GM19193 (cell line): ENCODE measurements around the gene ZNF892.

Source experiments
- POLR2A ChIP-seq: IDR thresholded peaks from 4 replicates; pipeline ENCODE4 v1.6.1; 2011; ENCODE audit not compliant: insufficient read depth, insufficient read length; ENCODE audit errors: extremely low read depth

The ZNF892 gene

GRCh38 chr2:95204396-95204795 lies 2.9 kb upstream of the ZNF892 start:
- TF ChIP-seq POLR2A, result no peak

DNA sequence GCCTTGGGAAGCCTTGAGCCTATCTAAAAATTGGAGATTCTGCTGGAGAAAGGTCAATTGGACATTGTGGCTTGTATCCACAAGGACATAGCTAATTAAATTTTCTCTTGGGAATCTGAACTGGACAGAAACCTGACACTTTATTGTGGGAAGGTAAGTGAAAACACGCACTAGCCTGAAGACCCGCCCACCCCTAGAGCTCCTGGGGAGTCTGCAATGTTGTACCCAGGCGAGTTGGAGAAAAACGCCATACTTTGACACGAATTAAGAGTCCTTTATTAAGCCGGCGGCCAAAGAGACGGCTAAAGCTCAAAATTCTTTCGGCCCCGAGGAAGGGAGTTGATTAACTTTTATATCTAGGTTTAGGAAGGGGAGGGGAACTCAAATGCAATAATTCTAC lies 1.2 kb upstream of the ZNF892 start:
- no peak for TF ChIP-seq POLR2A

- no peak for TF ChIP-seq POLR2A
These were observed 785 bp downstream of the ZNF892 start for GRCh38 chr2:95208106-95208505.

DNA sequence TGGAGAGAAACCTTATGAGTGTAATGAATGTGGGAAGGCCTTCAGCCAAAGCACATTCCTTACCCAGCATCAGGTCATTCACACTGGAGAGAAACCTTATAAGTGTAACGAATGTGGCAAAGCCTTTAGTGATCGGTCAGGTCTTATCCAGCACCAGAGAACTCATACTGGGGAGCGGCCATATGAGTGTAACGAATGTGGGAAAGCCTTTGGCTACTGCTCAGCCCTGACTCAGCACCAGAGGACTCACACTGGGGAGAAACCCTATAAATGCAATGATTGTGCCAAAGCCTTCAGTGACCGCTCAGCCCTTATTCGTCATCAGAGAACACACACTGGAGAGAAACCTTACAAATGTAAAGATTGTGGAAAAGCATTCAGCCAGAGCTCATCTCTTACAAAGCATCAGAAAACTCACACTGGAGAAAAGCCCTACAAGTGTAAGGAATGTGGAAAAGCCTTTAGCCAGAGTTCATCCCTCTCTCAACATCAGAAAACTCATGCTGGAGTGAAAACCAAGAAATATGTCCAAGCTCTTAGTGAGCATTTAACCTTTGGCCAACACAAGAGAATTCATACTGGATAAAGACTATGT lies 7.8 kb downstream of the ZNF892 start:
- TF ChIP-seq POLR2A, result no peak

DNA sequence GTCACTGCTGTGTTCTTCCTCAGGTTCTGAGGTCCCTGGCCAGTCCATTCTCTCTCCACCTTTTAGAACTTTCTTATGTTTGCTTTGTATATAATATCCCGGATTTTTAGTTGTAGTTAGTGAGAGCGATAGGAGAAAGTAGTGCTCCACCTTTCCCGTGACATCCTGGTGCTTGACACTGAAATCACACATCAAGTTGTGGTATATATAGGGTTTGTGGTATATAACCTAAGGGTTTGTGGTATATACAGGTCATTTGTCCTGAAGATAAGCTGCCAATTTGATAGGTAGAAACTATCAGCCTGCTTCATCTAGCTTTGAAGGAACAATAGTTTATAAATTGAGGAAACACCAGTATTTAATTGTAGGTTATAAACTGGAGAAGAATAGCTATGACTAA lies 13.1 kb downstream of the ZNF892 start:
- no peak for TF ChIP-seq POLR2A

DNA sequence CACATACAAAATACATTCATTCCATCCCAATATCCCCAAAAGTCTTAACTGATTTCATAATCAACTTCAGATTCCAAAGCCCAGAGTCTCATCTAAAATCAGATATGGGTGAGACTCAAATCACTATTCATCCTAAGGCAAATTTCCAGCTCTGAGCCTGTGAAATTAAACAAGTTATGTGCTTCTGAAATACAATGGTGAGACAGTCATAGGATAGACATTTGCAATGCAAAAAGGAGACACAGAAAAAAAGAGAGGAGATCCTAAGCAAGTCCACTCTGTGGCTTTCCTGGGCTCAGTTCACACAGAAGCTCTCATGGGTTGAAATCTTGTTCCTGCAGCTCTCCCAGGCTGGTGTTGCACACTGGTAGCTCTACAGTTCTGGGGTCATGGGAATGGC lies 18.3 kb downstream of the ZNF892 start:
- no peak for TF ChIP-seq POLR2A

- no peak for TF ChIP-seq POLR2A
These were observed 24.4 kb downstream of the ZNF892 start for GRCh38 chr2:95231723-95232122.

DNA sequence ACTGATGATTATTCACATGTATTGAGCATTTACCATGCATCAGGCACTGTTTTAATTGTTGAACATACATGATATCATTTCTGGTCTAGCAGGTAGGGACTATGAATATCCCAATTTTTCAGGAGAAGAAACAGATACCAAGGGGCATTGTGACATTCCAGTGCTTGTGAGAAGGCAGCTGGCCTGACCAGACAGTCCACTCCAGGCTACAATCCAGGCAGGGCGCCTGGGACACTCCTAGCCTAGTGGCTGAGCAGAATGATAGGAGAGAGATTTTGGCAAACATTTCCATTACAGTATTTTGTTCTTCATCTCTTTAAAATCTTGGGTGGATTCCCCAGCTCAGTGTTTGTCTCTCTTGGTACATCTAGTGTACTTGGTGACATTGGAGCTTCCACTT lies 24.9 kb downstream of the ZNF892 start:
- TF ChIP-seq POLR2A, result no peak

DNA sequence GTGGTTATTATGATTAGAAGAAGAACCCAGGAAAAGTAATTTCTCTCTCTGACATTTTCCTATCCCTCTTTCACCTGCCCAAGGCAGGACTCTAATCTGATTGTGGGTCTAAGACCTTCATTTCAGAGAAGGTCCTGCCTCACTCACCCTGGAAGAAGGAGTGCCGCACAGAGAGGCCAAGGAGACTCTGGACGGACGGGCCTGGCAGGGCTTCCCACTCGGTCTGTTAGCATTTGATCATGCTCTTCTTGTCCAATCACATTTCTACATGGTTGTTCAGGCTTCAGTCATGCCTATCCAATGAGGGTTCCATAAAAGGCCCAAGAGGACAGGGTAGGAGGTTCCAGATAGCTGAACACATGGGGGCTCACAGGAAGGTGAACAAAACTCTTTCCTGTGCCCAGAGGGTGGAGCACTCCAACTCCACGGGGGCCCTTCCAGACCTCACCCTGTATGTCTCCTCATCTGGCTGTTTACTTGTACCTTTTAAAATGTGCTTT lies 27.0 kb downstream of the ZNF892 start:
- TF ChIP-seq POLR2A, result no peak

- no peak for TF ChIP-seq POLR2A
These were observed 27.5 kb downstream of the ZNF892 start for GRCh38 chr2:95234816-95235215.

DNA sequence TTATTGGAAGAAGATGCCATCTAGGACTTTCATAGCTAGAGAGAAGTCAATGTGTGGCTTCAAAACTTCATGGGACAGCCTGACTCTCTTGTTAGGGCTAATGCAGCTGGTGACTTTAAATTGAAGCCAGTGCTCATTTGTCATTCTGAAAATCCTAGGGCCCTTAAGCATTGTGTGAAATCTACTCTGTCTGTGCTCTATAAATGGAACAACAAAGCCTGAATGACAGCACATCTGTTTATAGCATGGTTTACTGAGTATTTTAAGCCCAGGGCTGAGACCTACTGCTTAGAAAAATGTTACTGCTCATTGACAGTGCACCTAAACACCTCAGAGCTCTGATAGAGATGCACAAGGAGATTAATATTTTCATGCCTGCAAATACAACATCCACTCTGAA lies 30.8 kb downstream of the ZNF892 start:
- no peak for TF ChIP-seq POLR2A

DNA sequence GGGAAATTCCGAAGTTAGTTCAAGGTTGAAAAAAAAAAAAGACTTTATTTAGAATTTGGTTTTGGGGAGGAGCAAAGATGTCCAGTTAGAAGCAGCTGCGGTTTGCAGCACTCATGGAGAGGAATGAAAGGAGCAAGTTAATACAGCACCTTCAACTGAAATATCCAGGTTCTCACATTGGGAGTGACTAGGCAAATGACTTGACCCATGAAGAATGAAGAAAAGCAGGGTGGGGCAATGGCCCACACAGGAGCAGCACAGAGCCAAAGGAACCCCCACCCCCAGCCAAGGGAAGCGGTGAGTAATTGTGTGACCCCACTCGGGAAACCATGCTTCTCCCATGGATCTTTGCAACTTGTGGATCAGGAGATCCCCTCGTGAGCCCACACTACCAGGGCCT lies 32.8 kb downstream of the ZNF892 start:
- no peak for TF ChIP-seq POLR2A

DNA sequence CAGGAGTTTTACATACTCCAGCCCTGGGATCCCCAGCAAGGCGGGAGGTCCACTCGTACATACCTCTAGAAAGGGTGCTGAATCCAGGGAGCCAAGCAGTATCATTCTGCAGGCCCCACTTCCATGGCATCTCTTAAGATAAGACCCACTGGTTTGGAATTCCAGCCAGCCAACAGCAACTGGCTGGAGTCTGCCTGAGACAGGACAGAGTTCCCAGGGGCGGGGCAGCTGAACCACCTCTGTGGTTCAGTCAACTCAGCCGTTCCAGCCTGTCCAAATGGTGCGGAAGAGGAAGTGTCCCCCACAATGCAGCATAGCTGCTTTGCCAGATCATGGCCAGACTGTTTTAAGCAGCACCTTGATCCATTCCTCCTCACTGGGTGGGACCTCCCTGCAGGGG lies 33.2 kb downstream of the ZNF892 start:
- no peak for TF ChIP-seq POLR2A
